CD4-positive, alpha-beta T cell treated with Interferon alpha-2 for 1 hour (primary cell): ENCODE data around the gene CRHR2.

ENCODE experiments used
- DNase-seq, 2 donors: peaks; one replicate each; pipeline ENCODE4 v3.0.0-alpha.2; 2020 to 2022

CRHR2 gene

DNA sequence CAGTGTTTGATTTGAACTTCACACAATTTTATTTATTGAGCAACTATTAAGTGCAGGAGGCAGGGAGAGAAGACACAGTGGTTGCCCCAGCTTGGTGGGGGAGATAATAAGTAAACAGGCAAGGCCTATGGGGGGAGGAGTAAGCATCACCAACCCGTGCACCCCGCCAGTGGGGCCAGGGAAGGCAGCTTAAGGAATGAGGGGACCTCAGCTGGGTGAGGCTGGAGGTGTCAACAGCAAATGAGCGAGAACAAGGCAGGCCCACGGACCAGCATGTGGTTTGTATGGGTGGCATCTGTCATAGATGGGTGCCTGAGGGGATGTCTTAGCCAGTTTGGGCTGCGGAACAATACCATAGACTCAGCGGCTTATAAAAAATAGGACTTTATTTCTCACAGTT is 24.1 kb upstream of the CRHR2 start:
- no peak for DNase-seq

DNA sequence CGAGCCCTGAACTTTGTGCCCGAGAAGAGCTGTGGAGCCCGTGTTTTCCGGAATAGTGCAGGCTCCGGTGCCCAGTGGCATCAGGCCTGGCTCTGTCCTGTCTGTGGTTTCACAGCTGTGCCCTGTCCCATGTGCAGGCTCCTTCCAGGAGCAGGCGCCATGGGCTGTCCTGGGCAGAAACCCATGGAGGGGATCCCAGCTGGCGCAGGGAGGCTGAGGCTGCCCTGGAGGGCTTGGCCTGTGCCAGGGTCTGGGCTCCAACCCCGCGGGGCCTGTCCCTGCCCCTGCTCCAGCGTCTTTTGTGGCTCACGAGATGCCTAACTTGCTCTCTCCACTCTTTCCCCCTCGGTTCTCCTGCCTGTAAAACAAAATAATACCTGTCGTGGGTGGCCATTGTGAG is 23.3 kb upstream of the CRHR2 start:
- DNase-seq: no peak

DNA sequence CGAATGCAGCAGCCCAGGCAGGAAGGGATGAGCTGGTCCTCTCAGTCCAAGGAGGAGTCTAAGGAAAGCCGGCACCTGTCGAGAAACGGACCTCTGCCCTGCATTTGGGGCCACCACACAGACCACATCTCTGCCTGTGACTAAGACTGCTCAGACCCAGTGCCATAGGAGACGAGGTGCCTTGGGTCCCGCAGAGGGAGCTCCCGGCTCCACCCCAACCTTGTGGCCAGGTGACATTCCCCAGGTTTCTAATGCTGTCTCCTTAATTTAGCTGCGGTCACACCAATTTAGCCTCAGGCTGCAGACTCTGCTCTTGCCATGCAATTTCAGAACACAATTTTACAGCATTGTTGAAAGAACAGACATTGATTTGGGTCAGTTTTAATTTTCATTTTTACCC is 22.8 kb upstream of the CRHR2 start:
- DNase-seq: no peak

DNA sequence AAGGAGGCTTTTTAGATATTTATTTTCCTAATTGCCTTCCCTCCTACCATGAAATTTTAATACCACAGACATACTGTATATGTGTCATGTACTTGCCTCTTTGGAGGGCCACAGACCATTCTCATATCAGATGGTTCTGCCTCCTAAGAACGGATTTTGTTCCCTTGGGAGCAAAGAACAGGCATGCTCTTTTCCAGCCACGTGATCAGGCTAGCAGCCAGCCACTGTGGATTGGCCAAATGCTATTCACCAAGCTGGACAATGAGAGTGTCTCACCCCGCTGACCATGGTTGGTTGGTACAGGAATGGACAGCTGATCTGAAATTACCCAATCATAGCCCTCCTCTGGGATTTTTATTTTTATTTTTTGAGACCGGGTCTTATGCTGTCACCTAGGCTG is 21.5 kb upstream of the CRHR2 start:
- DNase-seq: no peak

DNA sequence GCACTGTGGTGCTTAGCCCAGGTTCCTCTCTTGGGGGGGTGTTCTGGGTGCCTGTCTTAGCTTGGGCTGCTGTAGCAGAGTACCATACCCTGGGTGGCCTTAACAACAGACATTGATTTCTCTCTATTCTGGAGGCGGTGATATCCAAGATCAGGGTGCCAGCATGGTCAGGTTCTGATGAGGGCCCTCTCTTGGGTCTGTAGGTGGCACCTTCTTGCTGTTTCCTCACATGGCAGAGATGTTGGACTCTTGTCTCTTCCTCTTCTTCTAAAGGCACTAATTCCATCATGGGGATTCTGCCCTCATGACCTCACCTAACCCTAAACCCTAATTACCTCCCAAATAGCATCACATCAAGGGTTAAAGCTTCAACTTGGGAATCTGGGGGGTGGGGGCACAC is 19.9 kb upstream of the CRHR2 start:
- DNase-seq: peak; percentile 23 to 46

DNA sequence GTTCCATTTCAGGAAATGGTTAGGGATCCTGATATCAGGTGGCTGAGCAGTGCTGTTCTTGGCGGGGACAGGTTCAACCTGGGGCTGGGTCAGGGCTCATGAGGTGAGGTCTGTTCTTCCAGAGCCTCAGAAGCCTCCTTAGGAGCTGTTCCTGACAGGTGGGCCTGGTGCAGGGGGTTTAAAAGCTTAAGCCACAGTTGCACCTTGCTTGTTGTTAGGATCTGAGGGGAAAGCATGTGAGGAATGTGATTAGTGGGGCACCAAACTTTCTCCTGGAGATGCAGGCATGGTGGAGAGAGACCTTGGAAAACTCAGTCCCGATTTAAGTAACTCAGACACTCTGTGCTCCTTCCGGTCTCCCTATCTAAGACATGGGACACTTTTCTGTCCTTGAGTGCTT is 18.7 kb upstream of the CRHR2 start:
- no peak for DNase-seq

DNA sequence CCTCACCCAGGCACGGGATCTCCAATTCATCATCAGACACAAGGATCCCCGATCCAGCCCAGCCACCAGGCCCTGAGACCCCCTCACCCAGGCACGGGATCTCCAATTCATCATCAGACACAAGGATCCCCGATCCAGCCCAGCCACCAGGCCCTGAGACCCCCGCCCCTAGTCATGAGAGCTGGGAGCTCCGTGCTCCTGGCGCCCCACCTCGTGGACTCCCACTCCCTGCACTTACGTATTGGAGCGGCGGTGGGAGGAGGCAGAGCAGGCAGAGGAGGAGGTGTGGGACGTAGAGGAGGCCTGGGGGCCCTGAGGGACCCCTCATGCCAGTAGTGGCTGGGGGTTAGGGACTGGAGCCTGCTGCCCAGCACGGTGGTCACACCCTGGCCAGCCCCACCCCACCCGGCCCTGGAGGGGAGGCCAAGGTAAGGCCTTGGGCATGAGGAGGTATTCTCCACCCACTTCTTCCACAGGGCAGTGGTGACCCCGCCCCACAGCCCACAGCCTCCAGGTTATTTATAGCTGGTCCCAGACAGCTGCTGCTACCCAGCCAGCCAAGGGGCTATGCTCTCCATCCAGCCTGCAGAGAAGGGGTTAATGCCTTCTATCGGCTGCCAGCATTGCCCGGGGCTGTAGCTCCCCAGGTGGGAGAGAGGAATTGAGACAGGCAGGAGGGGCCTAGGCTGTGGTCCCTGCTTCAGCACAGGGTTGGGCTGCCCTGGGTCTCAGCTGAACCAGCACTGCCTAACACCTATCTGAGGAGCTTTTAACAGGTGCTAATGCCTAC is 17.6 kb upstream of the CRHR2 start:
- no peak for DNase-seq

DNA sequence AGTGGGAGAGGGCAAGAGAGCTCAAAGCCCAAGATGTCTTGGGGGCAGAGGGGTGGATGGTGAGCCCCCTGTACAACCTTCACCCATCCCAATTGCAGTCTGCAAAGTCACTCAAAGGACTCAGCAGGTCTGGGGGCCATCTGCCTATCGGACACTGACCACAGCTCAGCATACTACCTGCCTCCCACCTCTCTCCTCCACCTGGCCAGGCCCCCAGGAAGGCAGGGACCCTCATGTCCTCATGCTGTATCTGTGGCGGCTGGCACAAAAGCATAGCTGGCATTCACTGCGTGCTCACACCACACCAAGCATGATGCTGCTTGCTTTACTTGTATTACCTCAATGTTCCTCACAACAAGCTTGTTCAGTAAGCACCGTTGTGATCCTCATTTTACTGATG is 16.2 kb upstream of the CRHR2 start:
- no peak for DNase-seq

DNA sequence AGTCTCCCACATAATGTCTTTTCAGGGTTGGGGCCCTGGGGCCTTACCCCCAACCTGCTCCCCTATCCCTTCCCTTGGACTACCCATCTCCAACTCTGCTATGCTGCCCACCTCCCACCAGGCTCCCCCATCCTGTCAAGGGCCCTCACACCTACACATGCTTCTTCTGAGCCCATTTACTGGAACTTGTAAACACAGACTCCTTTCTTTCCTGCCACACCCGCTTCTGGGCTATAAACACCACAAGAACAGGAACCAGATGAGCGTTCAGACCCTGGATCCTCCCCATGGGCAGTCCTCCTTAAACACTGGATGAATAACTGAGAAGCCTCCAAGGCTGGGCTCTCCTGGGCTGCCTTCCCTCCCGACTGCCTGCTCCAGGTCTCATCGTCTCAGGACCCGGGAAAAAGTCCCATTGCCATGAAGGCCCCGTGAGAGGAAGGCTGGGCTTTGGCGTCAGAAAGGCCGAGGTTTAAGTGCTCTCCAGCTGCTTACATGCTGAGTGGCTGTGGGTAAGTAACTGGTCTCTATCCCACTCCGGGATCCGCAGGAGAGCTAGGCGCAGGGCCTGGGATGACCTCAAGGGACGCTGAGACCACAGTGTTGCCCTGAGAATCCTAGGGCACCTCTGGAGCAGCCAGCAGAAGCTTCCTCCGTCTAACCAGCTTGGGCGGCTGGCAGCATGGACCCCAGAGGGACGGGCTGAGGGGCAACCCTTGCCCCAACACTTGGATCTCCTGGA is 15.6 kb upstream of the CRHR2 start:
- DNase-seq: no peak

DNA sequence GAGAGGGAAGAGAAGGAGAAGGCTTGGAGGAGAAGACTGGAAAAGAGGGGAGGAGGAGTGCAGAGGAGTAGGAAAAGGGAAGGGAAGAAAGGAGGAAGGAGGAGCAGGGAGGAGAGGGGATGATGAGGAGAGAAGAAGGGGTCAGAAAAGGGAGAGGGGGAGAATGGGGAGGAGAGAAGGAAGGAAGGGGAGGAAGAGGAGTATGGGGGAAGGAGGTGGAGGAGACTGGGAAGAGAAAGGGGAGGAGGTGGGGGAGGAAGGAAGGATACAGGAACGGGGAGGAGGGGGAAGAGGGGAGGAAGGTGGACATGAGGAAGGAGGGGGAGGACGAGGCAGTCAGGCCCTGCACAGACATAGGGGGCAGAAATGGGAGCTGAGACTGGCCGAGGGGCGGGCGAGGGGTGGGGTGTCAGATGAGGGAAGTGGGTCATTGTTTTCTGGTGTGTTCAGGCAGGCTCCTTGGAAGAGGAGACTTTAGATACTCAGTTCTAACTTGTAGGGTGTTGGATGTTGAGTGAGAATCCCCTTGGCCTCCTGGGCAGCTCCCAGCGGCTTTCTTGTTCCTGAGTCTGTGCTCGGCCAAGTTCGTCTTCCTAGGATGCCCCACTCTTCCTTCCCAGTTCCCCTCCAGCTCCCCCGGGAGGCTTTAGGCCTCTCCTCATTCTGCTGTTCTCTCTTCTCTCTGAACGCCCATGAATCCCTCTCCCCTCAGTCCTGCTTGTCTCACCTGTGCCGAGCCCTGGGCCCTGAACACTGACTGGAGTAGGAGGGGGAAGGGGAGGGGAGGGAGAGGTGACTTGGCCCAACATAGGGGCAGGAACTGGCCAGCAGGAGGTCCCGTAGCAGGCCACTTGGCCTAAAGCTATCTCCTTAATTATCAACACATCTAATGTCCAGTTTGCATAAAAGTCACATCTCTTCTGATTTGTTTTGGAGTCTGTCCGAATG is 12.8 kb upstream of the CRHR2 start:
- no peak for DNase-seq

DNA sequence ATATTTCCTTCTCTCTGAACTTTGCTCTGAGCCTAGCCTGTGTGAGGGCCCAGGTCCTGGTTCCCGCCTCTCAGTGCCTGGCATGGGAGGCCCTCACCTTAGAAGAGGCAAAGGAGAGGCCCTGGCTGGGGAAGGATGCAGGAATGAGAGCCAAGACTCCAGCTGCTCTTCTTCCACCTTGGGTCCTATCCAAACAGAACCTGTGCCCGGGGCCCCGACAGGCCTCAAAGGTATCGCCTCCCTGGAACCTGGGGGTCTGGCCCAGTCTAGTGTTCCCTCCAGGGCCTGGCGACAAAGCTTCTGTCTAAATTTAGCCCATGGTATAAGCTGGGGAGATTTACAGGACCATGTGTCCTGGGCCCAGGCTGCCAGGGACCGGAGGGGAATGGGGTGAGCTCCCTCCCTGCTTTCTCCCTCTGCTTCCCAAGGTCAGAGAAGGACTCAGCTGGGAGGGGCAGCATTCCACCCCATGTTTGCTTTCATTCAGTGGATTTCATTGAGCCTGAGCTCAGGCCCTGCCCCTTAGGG is 12.0 kb upstream of the CRHR2 start:
- DNase-seq: no peak

DNA sequence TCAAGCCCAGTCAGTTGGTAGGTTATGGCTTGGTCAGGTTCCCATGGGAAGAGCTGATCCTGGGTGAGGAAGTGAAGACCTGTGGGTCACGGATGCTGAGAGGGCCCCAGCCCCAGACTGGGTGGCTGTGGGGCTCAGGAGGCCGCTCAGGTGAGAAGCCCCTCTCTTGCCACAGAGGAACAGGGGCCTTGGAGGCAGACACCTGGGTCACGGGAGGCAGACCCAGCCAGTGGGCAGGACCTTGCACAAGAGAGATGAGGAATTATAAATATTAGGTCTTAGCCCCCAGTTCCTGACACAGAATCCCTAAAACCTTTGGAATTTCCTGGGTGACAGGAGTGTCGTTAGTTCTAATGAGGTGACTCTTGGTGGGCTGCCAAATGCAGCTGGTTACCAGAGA is 10.6 kb upstream of the CRHR2 start:
- DNase-seq: no peak

DNA sequence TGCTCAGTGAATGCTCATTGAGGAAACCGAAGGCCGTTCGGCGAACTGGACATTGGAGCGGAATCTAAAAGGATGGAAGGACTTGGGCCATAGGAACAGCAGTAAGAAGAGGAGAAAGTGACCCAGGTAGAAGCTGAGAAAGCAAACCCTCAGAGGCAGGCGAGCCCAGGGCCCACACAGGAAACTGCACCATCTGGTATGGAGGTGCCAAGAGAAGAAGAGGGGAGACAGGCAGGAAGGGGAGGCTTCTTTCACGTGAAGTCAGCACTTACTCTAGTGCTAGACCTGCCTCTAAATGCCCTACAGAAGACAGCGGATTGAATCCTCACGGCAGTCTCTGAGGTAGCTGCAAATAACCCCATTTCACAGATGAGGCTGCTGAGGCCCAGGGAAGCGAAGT is 10.2 kb upstream of the CRHR2 start:
- DNase-seq: no peak

DNA sequence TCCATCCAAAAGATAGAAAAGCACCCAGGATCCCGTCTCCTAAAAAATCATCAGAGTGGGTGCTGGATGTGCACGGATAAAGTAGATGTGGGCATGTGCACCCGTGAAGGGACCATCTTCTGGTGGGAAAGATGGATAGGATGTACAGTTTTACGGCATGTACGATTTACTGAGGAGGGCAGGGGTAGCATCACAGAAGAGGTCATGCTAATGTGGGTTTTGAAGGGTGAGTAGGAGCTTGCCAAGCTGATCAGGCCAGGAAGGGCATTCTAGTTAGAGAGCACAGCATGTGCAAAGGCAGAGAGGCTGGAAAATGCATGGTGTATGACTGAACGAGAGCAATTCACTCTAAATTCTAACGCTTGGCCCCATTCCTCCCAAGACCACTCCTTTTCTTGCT is 7.8 kb upstream of the CRHR2 start:
- DNase-seq: no peak

DNA sequence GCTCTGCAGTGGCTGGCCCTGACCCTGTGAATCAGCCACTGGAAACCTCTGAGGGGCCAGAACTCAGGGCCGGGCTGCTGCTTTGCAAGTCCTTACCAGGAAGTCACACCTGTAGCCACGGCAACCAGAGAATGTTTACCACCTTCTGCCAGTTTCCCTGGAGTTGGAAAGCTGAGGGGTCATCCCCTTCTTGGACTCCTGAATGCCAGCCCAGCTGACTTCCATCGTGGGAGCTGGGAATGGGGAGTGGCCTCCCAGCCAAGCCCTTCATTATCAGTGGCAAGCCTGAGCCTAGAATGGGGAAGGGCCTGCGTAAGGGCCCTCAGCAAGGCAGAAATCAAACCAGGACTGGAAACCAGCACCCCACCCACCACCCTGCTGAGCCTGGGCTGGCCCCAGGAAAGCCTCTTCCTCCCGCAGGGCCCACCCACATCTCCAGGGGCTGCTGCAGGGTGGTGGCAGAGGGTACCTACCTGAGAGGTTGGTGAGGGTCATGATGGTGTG is 6.5 kb upstream of the CRHR2 start:
- no peak for DNase-seq

DNA sequence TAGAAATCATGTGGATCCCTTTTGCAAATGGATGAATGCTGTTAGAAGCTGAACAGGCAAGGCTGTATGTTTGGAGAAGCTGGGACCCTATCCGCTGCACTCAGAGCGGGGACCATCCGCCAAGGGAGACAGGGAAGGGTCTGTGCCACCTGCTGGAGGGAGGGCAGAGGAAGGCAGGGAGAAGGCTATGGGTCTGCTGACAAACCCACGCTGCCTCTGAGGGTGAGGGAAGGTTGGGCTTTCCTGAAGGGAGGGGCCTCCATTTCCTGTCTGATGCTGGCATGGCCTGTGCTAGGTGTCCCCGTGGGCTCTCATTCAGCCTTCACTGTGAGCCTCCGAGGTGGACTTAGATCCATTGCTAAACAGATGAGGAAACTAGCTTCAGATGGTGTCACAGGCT is 5.3 kb upstream of the CRHR2 start:
- DNase-seq: no peak

DNA sequence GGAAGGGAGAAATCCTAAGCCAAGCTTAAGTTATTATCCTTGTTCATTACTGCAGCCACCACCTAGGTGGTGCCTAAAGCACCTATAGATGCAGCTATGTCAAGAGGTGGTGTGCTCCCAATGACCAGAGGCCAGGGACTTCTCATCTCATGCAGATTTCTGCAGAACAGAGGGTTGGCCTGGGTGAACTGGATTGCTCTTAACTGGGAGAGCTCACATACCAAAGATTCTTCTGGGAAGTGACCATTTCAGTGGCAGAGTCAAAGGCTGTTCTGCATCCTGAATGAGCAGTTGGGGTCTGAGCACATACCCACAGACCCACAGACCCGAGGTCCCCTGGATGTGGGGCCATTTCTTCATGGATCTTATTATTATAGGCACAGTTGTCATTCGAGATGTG is 2.1 kb upstream of the CRHR2 start:
- no peak for DNase-seq

DNA sequence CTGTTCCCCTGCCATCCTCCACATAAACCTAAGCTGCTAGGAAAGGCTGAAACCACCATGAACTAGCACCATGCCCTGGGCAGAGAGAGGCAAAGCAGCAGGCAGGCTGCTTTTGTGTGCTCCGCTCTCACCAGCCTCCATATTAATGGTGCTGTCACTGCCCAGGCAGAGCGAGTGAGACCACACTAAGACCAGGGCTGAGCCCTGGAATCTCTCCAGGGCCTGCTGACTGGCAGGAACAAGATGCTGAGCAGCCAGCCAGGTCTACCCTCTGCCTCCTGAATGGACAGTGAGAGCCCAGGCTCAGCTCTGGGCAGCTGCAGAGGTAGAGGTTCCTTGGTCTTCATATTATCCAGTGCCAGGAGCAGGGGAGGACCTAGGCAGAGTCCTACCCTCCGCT is 1.6 kb upstream of the CRHR2 start:
- DNase-seq: no peak

DNA sequence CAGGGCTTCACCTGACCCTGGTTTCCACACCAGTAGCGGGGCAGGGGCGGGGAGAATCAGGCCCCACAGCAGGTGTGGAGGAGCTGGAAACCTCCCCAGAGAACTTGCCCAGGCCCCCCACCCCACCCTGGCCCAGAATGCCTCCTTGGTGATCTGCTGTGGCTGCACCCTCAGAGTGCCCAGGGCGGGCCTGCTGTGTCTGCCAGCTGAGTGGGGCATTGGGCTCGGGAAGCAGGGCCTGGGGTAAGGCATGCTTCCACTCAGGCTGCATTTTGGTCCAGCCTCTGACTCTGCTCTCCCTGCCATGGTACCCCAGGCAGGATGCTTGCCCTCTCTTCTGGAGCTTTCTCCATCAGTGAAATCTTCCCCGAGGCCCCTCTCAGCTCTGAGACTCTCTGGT is 1.1 kb upstream of the CRHR2 start:
- no peak for DNase-seq

DNA sequence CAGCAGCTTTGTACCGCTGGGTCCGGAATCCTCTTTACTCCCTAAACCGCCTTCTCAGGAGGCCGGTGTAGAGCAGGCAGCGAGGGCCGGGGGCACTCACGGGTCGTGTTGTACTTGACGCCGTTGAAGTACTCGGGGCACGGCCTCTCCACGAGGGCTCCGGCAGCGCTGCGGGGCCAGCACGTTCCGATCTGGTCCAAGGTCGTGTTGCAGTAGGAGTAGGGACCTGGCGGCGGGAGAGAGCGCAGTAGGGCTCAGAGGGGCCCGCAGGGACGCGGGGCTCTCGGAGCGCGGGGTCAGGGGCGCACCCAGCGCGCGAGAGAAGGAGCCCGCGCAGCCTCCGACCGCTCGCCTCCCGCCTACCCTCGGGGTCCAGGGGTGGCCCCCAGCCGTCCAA is 443 bp downstream of the CRHR2 start:
- no peak for DNase-seq

DNA sequence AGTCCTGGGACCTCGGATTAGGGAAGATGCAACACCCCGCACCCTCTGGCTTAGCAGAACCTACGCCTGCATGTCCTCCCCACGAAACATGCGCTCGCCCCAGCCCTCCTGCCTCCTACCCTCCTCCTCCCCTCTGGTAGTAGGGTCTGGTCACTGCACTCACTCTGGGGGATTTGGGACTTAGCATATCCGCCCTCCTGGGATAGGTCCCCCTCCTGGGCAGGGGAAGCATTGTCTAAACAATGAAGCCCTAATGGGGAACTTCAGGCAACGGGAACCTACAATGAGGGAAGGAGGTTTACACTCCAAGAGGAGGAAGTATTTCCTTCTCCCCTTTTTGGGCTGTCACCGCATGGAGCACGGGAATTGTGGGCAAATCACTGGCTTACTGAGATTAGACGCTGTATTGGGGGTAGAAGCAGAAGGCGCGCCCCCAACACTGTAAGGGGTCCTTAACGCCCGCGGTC is 892 bp downstream of the CRHR2 start:
- no peak for DNase-seq

DNA sequence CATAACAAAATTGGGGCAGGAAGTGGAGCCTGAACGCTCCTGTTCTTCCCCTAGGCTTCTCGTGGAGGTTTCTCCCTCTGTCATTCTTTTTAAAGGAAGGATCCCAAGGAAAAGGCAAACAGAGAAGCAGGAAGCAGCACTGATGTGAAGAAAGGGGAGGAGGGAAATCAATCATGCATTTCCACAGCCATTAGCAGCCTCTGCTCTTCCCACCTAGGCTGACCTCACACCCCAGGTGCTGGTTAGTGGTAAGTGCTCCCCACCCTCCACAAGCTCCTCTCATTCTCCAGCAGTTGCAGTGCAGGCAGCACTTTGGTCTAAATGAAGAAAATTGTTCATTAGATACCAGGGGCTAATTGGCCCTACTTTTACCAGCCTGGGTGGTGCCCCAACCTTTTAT is 2.6 kb downstream of the CRHR2 start:
- no peak for DNase-seq

DNA sequence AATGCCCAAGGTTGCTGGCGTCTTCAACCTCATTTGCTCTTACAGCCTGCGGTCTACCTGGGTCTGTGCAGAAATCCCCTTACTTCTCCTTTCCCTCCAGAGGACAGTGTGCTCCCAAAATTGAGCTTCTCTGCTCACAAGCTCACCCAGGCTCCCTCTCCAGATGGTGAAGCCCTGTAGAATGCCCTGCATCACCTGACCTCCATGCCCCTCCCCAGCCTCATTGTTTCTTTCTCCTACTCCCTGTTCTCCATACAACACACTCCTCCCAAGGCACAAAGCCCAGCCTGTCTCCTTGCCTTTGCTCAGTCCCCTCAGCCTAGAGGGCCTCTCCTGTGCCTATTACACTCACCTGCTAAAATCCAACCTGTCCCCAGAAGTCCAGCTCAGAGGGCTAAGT is 3.5 kb downstream of the CRHR2 start:
- DNase-seq: no peak
